Measurements from ENCODE around the gene TRPM3.

DNA sequence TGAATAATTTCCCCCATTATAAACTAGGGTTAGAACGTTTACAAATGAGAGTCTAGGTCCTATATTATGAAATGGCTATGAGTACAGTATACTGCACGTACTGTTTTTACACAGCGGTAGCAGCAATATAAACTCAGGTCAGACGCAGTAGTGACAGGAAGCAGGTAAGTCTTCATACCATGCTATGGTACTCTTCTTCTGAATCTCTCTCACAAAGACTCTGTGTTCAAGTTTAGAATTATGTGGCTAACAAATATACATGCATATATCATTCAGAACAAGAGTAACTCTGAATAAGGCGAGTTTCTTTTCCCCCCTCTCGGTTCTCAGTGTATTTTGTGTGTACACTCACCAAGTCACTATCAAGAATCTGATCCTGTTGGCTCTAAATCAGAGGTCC, 592.0 kb downstream of the TRPM3 start:
- TF ChIP-seq, protein P1, sequence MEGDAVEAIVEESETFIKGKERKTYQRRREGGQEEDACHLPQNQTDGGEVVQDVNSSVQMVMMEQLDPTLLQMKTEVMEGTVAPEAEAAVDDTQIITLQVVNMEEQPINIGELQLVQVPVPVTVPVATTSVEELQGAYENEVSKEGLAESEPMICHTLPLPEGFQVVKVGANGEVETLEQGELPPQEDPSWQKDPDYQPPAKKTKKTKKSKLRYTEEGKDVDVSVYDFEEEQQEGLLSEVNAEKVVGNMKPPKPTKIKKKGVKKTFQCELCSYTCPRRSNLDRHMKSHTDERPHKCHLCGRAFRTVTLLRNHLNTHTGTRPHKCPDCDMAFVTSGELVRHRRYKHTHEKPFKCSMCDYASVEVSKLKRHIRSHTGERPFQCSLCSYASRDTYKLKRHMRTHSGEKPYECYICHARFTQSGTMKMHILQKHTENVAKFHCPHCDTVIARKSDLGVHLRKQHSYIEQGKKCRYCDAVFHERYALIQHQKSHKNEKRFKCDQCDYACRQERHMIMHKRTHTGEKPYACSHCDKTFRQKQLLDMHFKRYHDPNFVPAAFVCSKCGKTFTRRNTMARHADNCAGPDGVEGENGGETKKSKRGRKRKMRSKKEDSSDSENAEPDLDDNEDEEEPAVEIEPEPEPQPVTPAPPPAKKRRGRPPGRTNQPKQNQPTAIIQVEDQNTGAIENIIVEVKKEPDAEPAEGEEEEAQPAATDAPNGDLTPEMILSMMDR (IDR thresholded peaks at IDR 0.05), result no peak
- TF ChIP-seq POLR2A (IDR thresholded peaks at IDR 0.05) (no peak), EP300 (IDR thresholded peaks at IDR 0.05) (no peak)
